IPS-NIHi7 (cell line): ENCODE measurements around the gene SORCS2.

Source experiments
- DNase-seq: peaks from one replicate; pipeline ENCODE4 v3.0.0; 2012; ENCODE audit warnings: mixed read lengths; ENCODE audit errors: extremely low spot score

Gene SORCS2

GRCh38 chr4:7649411-7649740 is 457.0 kb downstream of the SORCS2 start:
- DNase-seq, result no peak

- no peak for DNase-seq
These were observed 457.6 kb downstream of the SORCS2 start for GRCh38 chr4:7649741-7650531.

GRCh38 chr4:7650606-7651385 is 458.5 kb downstream of the SORCS2 start:
- DNase-seq, result peak; percentile 87

- peak; percentile 60 for DNase-seq
These were observed 459.2 kb downstream of the SORCS2 start for GRCh38 chr4:7651461-7651921.

GRCh38 chr4:7652006-7652405 is 459.7 kb downstream of the SORCS2 start:
- DNase-seq, result no peak

- no peak for DNase-seq
These were observed 460.1 kb downstream of the SORCS2 start for GRCh38 chr4:7652451-7652881.

GRCh38 chr4:7652906-7653305 is 460.6 kb downstream of the SORCS2 start:
- no peak for DNase-seq

GRCh38 chr4:7653510-7654369 is 461.4 kb downstream of the SORCS2 start:
- no peak for DNase-seq

GRCh38 chr4:7654550-7655445 is 462.5 kb downstream of the SORCS2 start:
- DNase-seq, result peak; percentile 56

- DNase-seq, result no peak
These were observed 463.3 kb downstream of the SORCS2 start for GRCh38 chr4:7655511-7656243.

GRCh38 chr4:7656244-7656800 is 464.0 kb downstream of the SORCS2 start:
- DNase-seq, result no peak

- DNase-seq, result no peak
These were observed 465.4 kb downstream of the SORCS2 start for GRCh38 chr4:7657545-7658297.

GRCh38 chr4:7658341-7659204 is 466.2 kb downstream of the SORCS2 start:
- no peak for DNase-seq

GRCh38 chr4:7659429-7660175 is 467.3 kb downstream of the SORCS2 start:
- DNase-seq, result no peak

GRCh38 chr4:7660176-7661039 is 468.1 kb downstream of the SORCS2 start:
- no peak for DNase-seq

GRCh38 chr4:7661066-7661748 is 468.9 kb downstream of the SORCS2 start:
- DNase-seq, result no peak
